WTC11 (cell line): ENCODE data around the gene EVA1C. TPM values are rescaled to one million over a fixed set of nuclear protein-coding genes. Genes with fewer than 3 reads are reported as not detected.
A peak's percentile ranks its signal among the peaks of the same experiment; 100 is the strongest.

Experiments
- ATAC-seq: fragments of 200-7000 bp; cut with Tn5 transposase; 2 replicates; pipeline ENCODE4 v1.10.0; 2021; ENCODE audit warnings: mild to moderate bottlenecking, moderate library complexity
- CTCF ChIA-PET: fragments of 300-600 bp; sonication (Branson Sonifier 250); formaldehyde crosslinking; loops from one replicate; lab custom pipeline; 2021; ENCODE audit warnings: antibody characterized with exemption; lab: Charles Lee
- POLR2A ChIA-PET: fragments of 350-600 bp; sonication (Branson Sonifier 250); formaldehyde crosslinking; loops from one replicate; lab custom pipeline; 2021; ENCODE audit warnings: antibody characterized with exemption; lab: Charles Lee
- DNase-seq: peaks from one replicate; pipeline ENCODE4 v3.0.0; 2021; ENCODE audit warnings: low spot score
- H3K27ac Mint-ChIP-seq: 2 replicates; pipeline ENCODE4 v1.8.0; 2021; ENCODE audit warnings: mixed read lengths
- H3K27me3 Mint-ChIP-seq: 2 replicates; pipeline ENCODE4 v1.8.0; 2021; ENCODE audit warnings: low read depth, mild to moderate bottlenecking, moderate library complexity, mixed read lengths
- H3K36me3 Mint-ChIP-seq: 2 replicates; pipeline ENCODE4 v1.8.0; 2021; ENCODE audit warnings: mixed read lengths
- H3K4me1 Mint-ChIP-seq: 2 replicates; pipeline ENCODE4 v1.8.0; 2022; ENCODE audit warnings: mixed read lengths
- H3K4me3 Mint-ChIP-seq: 2 replicates; pipeline ENCODE4 v1.8.0; 2021; ENCODE audit warnings: mild to moderate bottlenecking, moderate library complexity, mixed read lengths
- H3K9me3 Mint-ChIP-seq: 2 replicates; pipeline ENCODE4 v1.8.0; 2021; ENCODE audit warnings: mixed read lengths
- AFF4 ChIP-seq: sonication (generic); formaldehyde crosslinking; IDR thresholded peaks from 2 replicates; pipeline ENCODE4 v1.8.1; 2023; ENCODE audit warnings: mild to moderate bottlenecking, missing genetic modification reagents, borderline replicate concordance
- AR ChIP-seq: fragments of 250-450 bp; sonication (Bioruptor Pico); IDR thresholded peaks from 2 replicates; pipeline ENCODE4 v1.9.0; 2021; ENCODE audit warnings: mild to moderate bottlenecking
- ATF1 ChIP-seq: sonication (generic); formaldehyde crosslinking; IDR thresholded peaks from 2 replicates; pipeline ENCODE4 v1.8.1; 2023; ENCODE audit warnings: mild to moderate bottlenecking, moderate library complexity, missing genetic modification reagents
- CBFB ChIP-seq: sonication (generic); formaldehyde crosslinking; IDR thresholded peaks from 2 replicates; pipeline ENCODE4 v1.8.1; 2022; ENCODE audit warnings: mild to moderate bottlenecking, low read depth, missing genetic modification reagents
- RELA ChIP-seq: sonication (generic); formaldehyde crosslinking; IDR thresholded peaks from 2 replicates; pipeline ENCODE4 v1.8.1; 2022; ENCODE audit warnings: missing genetic modification reagents, mild to moderate bottlenecking, borderline replicate concordance
- RORB ChIP-seq: fragments of 250-450 bp; sonication (Bioruptor Pico); IDR thresholded peaks from 2 replicates; pipeline ENCODE4 v1.9.0; 2021; ENCODE audit warnings: mild to moderate bottlenecking
- STAT6 ChIP-seq: sonication (generic); formaldehyde crosslinking; conservative IDR thresholded peaks from 2 replicates; pipeline ENCODE4 v1.8.1; 2023; ENCODE audit warnings: mild to moderate bottlenecking, low read depth, missing genetic modification reagents, moderate library complexity
- ZNF138 ChIP-seq: sonication (generic); formaldehyde crosslinking; conservative IDR thresholded peaks from 2 replicates; pipeline ENCODE4 v1.8.1; 2022; ENCODE audit warnings: mild to moderate bottlenecking, moderate library complexity, missing genetic modification reagents
- ZNF396 ChIP-seq: fragments of 250-450 bp; sonication (Bioruptor Pico); IDR thresholded peaks from 2 replicates; pipeline ENCODE4 v1.8.0; 2021; ENCODE audit warnings: mild to moderate bottlenecking, moderate library complexity, borderline replicate concordance
- total RNA-seq: library from RNA; stranded (reverse); gene quantifications from 3 replicates; pipeline ENCODE4 v1.2.3, GENCODE V29; 2021
- TF ChIP-seq, protein P1 (sequence below): sonication (generic); formaldehyde crosslinking; IDR thresholded peaks from 2 replicates; pipeline ENCODE4 v1.8.0; 2023; ENCODE audit warnings: mild to moderate bottlenecking, missing genetic modification reagents

EVA1C gene
- total RNA-seq, 1 experiment from 2014 or later = 3.1 TPM

- CTCF ChIA-PET = interaction anchor here (1.4 to 2.2 kb wide), 2 partner anchors 32 to 230 kb away, joined by 4 to 7 read pairs; no protein-coding TSS in a partner anchor
- no peak for TF ChIP-seq ZNF396
- TF ChIP-seq RELA = no peak
- TF ChIP-seq STAT6 (CRISPR knock-in tag) = no peak
- TF ChIP-seq ZNF138 (CRISPR knock-in tag) = no peak
- no peak for TF ChIP-seq CBFB (CRISPR knock-in tag)
- TF ChIP-seq AFF4 (CRISPR knock-in tag) = no peak
- TF ChIP-seq, all 79 proteins: peak for 0
- Mint-ChIP-seq H3K9me3 (no peaks in the 10 kb centered on the region), H3K27ac (no peak overlapping the region), H3K4me3 (no peak overlapping the region), H3K4me1 (peaks cover 8% of the 10 kb centered on the region), H3K36me3 (peaks cover 57% of the 10 kb centered on the region), H3K27me3 (no peaks in the 10 kb centered on the region)
- POLR2A ChIA-PET = no interaction called here
- ATAC-seq (no peak), DNase-seq (no peak)
These were observed 41.3 kb upstream of the EVA1C start for GRCh38 chr21:32370998-32371766.

DNA sequence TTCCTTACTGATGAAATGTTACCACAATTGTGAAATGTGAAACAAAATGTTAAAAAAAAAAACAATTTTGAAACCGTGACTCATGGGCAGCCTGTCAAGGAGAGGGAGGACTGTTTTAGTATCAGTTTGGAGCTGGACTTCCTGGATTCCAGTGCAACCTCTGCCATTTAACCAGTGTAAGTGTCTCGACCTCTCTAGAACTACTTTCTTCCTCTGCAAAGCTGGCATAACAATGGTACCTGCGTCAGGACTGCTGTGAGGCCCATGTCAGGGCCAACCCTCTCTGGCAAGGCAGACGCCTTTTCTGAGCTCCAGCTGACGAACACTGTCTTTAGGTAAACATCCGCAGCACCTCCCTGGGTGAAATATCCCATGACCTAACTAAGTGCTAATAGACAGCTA lies 40.6 kb upstream of the EVA1C start:
- TF ChIP-seq, protein P1, sequence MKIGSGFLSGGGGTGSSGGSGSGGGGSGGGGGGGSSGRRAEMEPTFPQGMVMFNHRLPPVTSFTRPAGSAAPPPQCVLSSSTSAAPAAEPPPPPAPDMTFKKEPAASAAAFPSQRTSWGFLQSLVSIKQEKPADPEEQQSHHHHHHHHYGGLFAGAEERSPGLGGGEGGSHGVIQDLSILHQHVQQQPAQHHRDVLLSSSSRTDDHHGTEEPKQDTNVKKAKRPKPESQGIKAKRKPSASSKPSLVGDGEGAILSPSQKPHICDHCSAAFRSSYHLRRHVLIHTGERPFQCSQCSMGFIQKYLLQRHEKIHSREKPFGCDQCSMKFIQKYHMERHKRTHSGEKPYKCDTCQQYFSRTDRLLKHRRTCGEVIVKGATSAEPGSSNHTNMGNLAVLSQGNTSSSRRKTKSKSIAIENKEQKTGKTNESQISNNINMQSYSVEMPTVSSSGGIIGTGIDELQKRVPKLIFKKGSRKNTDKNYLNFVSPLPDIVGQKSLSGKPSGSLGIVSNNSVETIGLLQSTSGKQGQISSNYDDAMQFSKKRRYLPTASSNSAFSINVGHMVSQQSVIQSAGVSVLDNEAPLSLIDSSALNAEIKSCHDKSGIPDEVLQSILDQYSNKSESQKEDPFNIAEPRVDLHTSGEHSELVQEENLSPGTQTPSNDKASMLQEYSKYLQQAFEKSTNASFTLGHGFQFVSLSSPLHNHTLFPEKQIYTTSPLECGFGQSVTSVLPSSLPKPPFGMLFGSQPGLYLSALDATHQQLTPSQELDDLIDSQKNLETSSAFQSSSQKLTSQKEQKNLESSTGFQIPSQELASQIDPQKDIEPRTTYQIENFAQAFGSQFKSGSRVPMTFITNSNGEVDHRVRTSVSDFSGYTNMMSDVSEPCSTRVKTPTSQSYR (CRISPR knock-in tag) = no peak
- TF ChIP-seq RORB (CRISPR knock-in tag) (no peak), AFF4 (CRISPR knock-in tag) (no peak), ATF1 (no peak), AR (no peak)
- no peak for DNase-seq
- peaks cover 8% of the 10 kb centered on the region for H3K4me1 Mint-ChIP-seq
- ChIA-PET CTCF (interaction anchor here (1.4 to 2.2 kb wide), 2 partner anchors 31 to 229 kb away, joined by 4 to 7 read pairs; no protein-coding TSS in a partner anchor), POLR2A (no interaction called here)
- H3K27ac Mint-ChIP-seq = peak overlapping the region; percentile 26; the same call in 1 of the 2 replicates
- no peak overlapping the region for H3K4me3 Mint-ChIP-seq
- no peaks in the 10 kb centered on the region for H3K27me3 Mint-ChIP-seq
- ATAC-seq = no peak; the same call in 1 of the 2 replicates
- no peaks in the 10 kb centered on the region for H3K9me3 Mint-ChIP-seq
- peaks cover 57% of the 10 kb centered on the region for H3K36me3 Mint-ChIP-seq
